DND-41 (cell line): Measurements from ENCODE around the gene DALRD3.

Experiments used
- CTCF ChIP-seq: IDR thresholded peaks from 2 replicates; pipeline ENCODE4 v1.5.1; 2012; ENCODE audit warnings: borderline replicate concordance, low read length, moderate library complexity, mild to moderate bottlenecking; ENCODE audit not compliant: poor library complexity, severe bottlenecking; ENCODE audit errors: extremely low read depth
- EZH2 ChIP-seq: IDR thresholded peaks from 3 replicates; pipeline ENCODE4 v1.6.1; 2012; ENCODE audit warnings: borderline replicate concordance, low read depth, mild to moderate bottlenecking, moderate library complexity, low read length, inconsistent platforms; ENCODE audit not compliant: severe bottlenecking

DNA sequence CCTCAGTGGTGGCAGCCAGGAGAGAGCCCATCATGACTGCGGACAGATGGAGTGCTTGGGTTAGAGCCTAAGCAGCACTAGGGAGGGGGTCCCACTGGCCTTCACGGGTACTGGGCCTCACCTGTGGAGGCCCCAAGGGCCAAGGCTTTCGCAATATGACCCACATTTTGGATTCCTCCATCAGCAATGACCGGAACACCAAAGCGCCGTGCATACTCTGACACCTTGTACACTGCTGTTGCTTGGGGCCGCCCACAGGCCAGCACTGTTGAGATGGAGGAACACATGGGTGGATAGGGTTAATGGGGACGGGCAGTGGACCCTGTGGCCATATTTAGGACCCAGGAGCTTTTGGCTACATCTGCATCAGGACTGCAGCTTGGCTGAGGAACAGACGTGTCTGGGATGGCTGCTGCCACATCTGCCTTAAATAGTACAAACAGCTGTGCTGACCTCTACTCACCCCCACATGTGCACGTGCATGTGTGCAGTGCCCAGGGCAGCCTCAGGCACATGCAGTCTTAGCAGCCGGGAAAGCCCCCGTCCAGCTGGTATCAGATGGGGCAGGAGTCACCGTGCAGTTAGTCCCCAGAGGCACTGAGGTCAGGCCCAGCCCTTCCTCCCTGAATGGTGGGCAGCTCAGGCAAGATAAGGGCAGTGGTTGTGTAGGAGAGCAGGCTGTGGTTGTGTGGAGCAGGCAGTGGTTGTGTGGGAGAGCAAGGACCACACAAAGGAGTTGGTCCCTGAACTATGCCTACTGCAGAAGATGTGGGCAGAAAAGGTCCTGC is 6.8 kb upstream of the DALRD3 start:
- TF ChIP-seq CTCF (no peak), EZH2 (no peak)
